Measurements from ENCODE around the gene FOXP4. TPM values are rescaled to one million over a fixed set of nuclear protein-coding genes. Genes with fewer than 3 reads are reported as not detected.

Gene FOXP4
- total RNA-seq, 3 donors from 2014 or later (not counting 1 experiment from before 2014, with no cell fraction given) = 11.2 to 21.1 (median 14.7) TPM

- DNase-seq (no peak), ATAC-seq (no peak)
- Mint-ChIP-seq H3K27ac (no peak overlapping the region), H3K9me3 (no peaks in the 10 kb centered on the region), H3K36me3 (no peaks in the 10 kb centered on the region), H3K4me1 (peaks cover 6 to 20% of the 10 kb centered on the region in 2 donors), H3K27me3 (ENCODE audit: low read depth in 2 of 2) (peaks cover 0 to 11% of the 10 kb centered on the region in 2 donors), H3K4me3 (no peak overlapping the region)
- Histone ChIP-seq H3K36me3 (ENCODE audit: control insufficient read depth, insufficient read depth, low read length) (no peaks in the 10 kb centered on the region), H3K4me3 (ENCODE audit: low read length) (no peak overlapping the region), H3K27me3 (ENCODE audit: control insufficient read depth, insufficient read depth, low read length) (no peaks in the 10 kb centered on the region), H3K4me1 (ENCODE audit: control insufficient read depth, insufficient read depth, low read length) (peaks cover 7% of the 10 kb centered on the region), H3K9me3 (ENCODE audit: control insufficient read depth, insufficient read depth, low read length) (no peaks in the 10 kb centered on the region), H3K27ac (ENCODE audit: low read length) (no peak overlapping the region)
- WGBS (ENCODE audit: insufficient coverage) = 100% methylated on average over 3 of the region's 5 CpGs
- intact Hi-C loops (cut with micrococcal nuclease) = no loop called here
- no peak for TF ChIP-seq CTCF (IDR thresholded peaks at IDR 0.05)
Observed at GRCh38 chr6:41607036-41607435, 60.9 kb downstream of the FOXP4 start.

GRCh38 chr6:41607736-41608135 is 61.6 kb downstream of the FOXP4 start:
- no peaks in the 10 kb centered on the region for H3K36me3 ChIP-seq (ENCODE audit: control insufficient read depth, insufficient read depth, low read length)
- H3K9me3 ChIP-seq (ENCODE audit: control insufficient read depth, insufficient read depth, low read length) = no peaks in the 10 kb centered on the region
- WGBS (ENCODE audit: insufficient coverage) = 82% methylated on average over 7 of the region's 9 CpGs
- H3K4me1 Mint-ChIP-seq = peaks cover 6 to 19% of the 10 kb centered on the region in 2 donors
- H3K4me1 ChIP-seq (ENCODE audit: control insufficient read depth, insufficient read depth, low read length) = peaks cover 6% of the 10 kb centered on the region
- no peak for DNase-seq
- no peaks in the 10 kb centered on the region for H3K27me3 ChIP-seq (ENCODE audit: control insufficient read depth, insufficient read depth, low read length)
- TF ChIP-seq CTCF (IDR thresholded peaks at IDR 0.05) = no peak
- peaks cover 0 to 10% of the 10 kb centered on the region in 2 donors for H3K27me3 Mint-ChIP-seq (ENCODE audit: low read depth in 2 of 2)
- ATAC-seq = no peak
- H3K9me3 Mint-ChIP-seq = no peaks in the 10 kb centered on the region
- intact Hi-C loops (cut with micrococcal nuclease) = no loop called here
- no peak overlapping the region for H3K4me3 Mint-ChIP-seq
- no peaks in the 10 kb centered on the region for H3K36me3 Mint-ChIP-seq
- H3K4me3 ChIP-seq (ENCODE audit: low read length) = no peak overlapping the region
- H3K27ac Mint-ChIP-seq = no peak overlapping the region
- no peak overlapping the region for H3K27ac ChIP-seq (ENCODE audit: low read length)

GRCh38 chr6:41608443-41609151 is 62.4 kb downstream of the FOXP4 start:
- 86% methylated on average over 11 of the region's 11 CpGs for WGBS (ENCODE audit: insufficient coverage)
- H3K4me1 Mint-ChIP-seq = peaks cover 6 to 11% of the 10 kb centered on the region in 2 donors

More at GRCh38 chr6:41608443-41609151, 62.4 kb downstream of the FOXP4 start:
- intact Hi-C loops (cut with micrococcal nuclease) = no loop called here
- no peak overlapping the region for H3K4me3 Mint-ChIP-seq
- H3K9me3 Mint-ChIP-seq = no peaks in the 10 kb centered on the region
- H3K36me3 Mint-ChIP-seq = no peaks in the 10 kb centered on the region
- H3K4me1 ChIP-seq (ENCODE audit: control insufficient read depth, insufficient read depth, low read length) = no peaks in the 10 kb centered on the region
- H3K27ac ChIP-seq (ENCODE audit: low read length) = no peak overlapping the region
- ATAC-seq (no peak), DNase-seq (no peak)
- no peaks in the 10 kb centered on the region for H3K27me3 ChIP-seq (ENCODE audit: control insufficient read depth, insufficient read depth, low read length)
- H3K36me3 ChIP-seq (ENCODE audit: control insufficient read depth, insufficient read depth, low read length) = no peaks in the 10 kb centered on the region
- H3K27ac Mint-ChIP-seq = no peak overlapping the region
- H3K4me3 ChIP-seq (ENCODE audit: low read length) = no peak overlapping the region
- H3K27me3 Mint-ChIP-seq (ENCODE audit: low read depth in 2 of 2) = peaks cover 0 to 8% of the 10 kb centered on the region in 2 donors
- no peak for TF ChIP-seq CTCF (IDR thresholded peaks at IDR 0.05)
- no peaks in the 10 kb centered on the region for H3K9me3 ChIP-seq (ENCODE audit: control insufficient read depth, insufficient read depth, low read length)
